ENCODE data around the gene PCAT6. TPM values are rescaled to one million over a fixed set of nuclear protein-coding genes. Genes with fewer than 3 reads are reported as not detected.

PCAT6 gene
- total RNA-seq, 2 donors from 2014 or later = 2.3 to 5.0 TPM

GRCh38 chr1:202860744-202861419 is 50.1 kb downstream of the PCAT6 start:
- peak overlapping the region; percentile 82 for H3K4me3 ChIP-seq (ENCODE audit: low read length)
- Mint-ChIP-seq H3K4me1 (peaks cover 6% of the 10 kb centered on the region), H3K4me3 (peak overlapping the region; percentile 90), H3K36me3 (ENCODE audit: low read depth) (peaks cover 7% of the 10 kb centered on the region), H3K9me3 (no peaks in the 10 kb centered on the region), H3K27ac (peak overlapping the region; percentile 98), H3K27me3 (ENCODE audit: insufficient read depth) (peaks cover 4% of the 10 kb centered on the region)
- H3K27me3 ChIP-seq (ENCODE audit: control insufficient read depth, insufficient read depth, low read length, poor library complexity, severe bottlenecking) = peaks cover 19% of the 10 kb centered on the region
- TF ChIP-seq CTCF (conservative IDR thresholded peaks at IDR 0.05) = no peak
- DNase-seq = peak; percentile 94
- no peaks in the 10 kb centered on the region for H3K9me3 ChIP-seq (ENCODE audit: control insufficient read depth, low read length)
- H3K36me3 ChIP-seq (ENCODE audit: control insufficient read depth, insufficient read depth, low read length) = no peaks in the 10 kb centered on the region
- no peaks in the 10 kb centered on the region for H3K4me1 ChIP-seq (ENCODE audit: control insufficient read depth, insufficient read depth, low read length)
- peak overlapping the region; percentile 58 for H3K27ac ChIP-seq (ENCODE audit: low read depth, low read length)
- 2 to 7% methylated on average over 15 to 50 of the region's 50 CpGs for WGBS, 2 experiments (ENCODE audit: insufficient coverage in 1 of 2, insufficient read length in 1 of 2)
- peak overlapping the region; percentile 71 for H3K9ac ChIP-seq (ENCODE audit: extremely low read depth, low read length, poor library complexity, severe bottlenecking)

Other genes starting within 250 kb of the PCAT6 start
- gene SYT2, start 100.5 kb upstream of the PCAT6 start, total RNA-seq = 1 to 10 TPM; 2.9 to 4.4 TPM
- gene KDM5B, start 2.5 kb upstream of the PCAT6 start, total RNA-seq = 100 to 1,000 TPM; 207 to 219 TPM
- 1 to 10 TPM; 7.8 to 8.2 TPM for gene RABIF, start 78.2 kb downstream of the PCAT6 start, total RNA-seq
- 10 to 100 TPM; 34.4 to 39.4 TPM for gene KLHL12, start 116.3 kb downstream of the PCAT6 start, total RNA-seq
- 10 to 100 TPM; 68.1 to 79.7 TPM for gene ADIPOR1, start 147.4 kb downstream of the PCAT6 start, total RNA-seq
- gene CYB5R1, start 156.3 kb downstream of the PCAT6 start, total RNA-seq = 10 to 100 TPM; 15.7 to 18.0 TPM
- gene TMEM183A, start 196.4 kb downstream of the PCAT6 start, total RNA-seq = 10 to 100 TPM; 88.9 to 89.7 TPM
- 10 to 100 TPM in 1 of 2 donors, 1 to 10 TPM in 1; 8.4 to 12.1 TPM for gene PPFIA4, start 215.5 kb downstream of the PCAT6 start, total RNA-seq

Measured in endodermal cell (in vitro differentiated cells).